Thymus (tissue), 14 donors: ENCODE data around the gene GPR107. TPM values are rescaled to one million over a fixed set of nuclear protein-coding genes. Genes with fewer than 3 reads are reported as not detected.
A peak's percentile ranks its signal among the peaks of the same experiment; 100 is the strongest.
"Not testable (repeated sequence)": the region's sequence is repeated elsewhere in the genome, so short reads cannot be mapped to it uniquely, and the experiment has no call there.

Source experiments
- DNase-seq, 9 donors: peaks; one replicate each; pipeline ENCODE4 v3.0.0-alpha.2; 2013; ENCODE audit warnings: low spot score in 9 of 9, low read depth in 6 of 9, missing footprints in 1 of 9
- H3K27ac ChIP-seq, 2 donors: one replicate each; pipeline ENCODE4 v1.5.1; 2013; ENCODE audit warnings: control low read depth in 1 of 2, low read depth in 1 of 2, low read length in 1 of 2, mild to moderate bottlenecking in 1 of 2, moderate library complexity in 1 of 2
- H3K27me3 ChIP-seq, 2 donors: one replicate each; pipeline ENCODE4 v1.5.1; 2013; ENCODE audit warnings: low read length in 1 of 2; ENCODE audit not compliant: control insufficient read depth in 2 of 2, insufficient read depth in 1 of 2
- H3K36me3 ChIP-seq, 2 donors: one replicate each; pipeline ENCODE4 v1.5.1; 2013; ENCODE audit warnings: low read length in 1 of 2, mild to moderate bottlenecking in 1 of 2, moderate library complexity in 1 of 2; ENCODE audit not compliant: control insufficient read depth in 2 of 2, insufficient read depth in 2 of 2
- H3K4me1 ChIP-seq, 2 donors: one replicate each; pipeline ENCODE4 v1.5.1; 2013; ENCODE audit warnings: low read length in 2 of 2; ENCODE audit not compliant: control insufficient read depth in 2 of 2, insufficient read depth in 2 of 2
- H3K4me3 ChIP-seq, 2 donors: one replicate each; pipeline ENCODE4 v1.5.1; 2013; ENCODE audit warnings: low read length in 2 of 2, control low read depth in 1 of 2, mild to moderate bottlenecking in 1 of 2
- H3K9me3 ChIP-seq, 2 donors: one replicate each; pipeline ENCODE4 v1.5.1; 2013; ENCODE audit warnings: low read length in 1 of 2, mild to moderate bottlenecking in 1 of 2; ENCODE audit not compliant: control insufficient read depth in 2 of 2, insufficient read depth in 1 of 2
- WGBS: extraction: QIAGEN DNeasy Blood & Tissue Kit; methylation state at CpG from one replicate; pipeline ENCODE4 v1.1.7; 2013; 5-methylcytosine and 5-hydroxymethylcytosine counted together
- long read RNA-seq, 10 donors: transcript quantifications; one replicate each; lab custom pipeline, GENCODE V29; 2026
- polyA plus RNA-seq: library from polyadenylated mRNA; stranded (reverse); fragments of 200-250 nt; gene quantifications from one replicate; pipeline ENCODE4 v1.2.3, GENCODE V29; 2013
- total RNA-seq: library from RNA; stranded (reverse); fragments of 120-200 nt; gene quantifications from one replicate; pipeline ENCODE4 v1.2.4, GENCODE V29; 2013
- donor health status: healthy.

Gene GPR107
- total RNA-seq (8.5 TPM), polyA plus RNA-seq (10.7 TPM)
- long read RNA-seq, donor 1, full-length matches to known transcripts: 2 of 2 reads
- long read RNA-seq, donor 1, partial matches to known transcripts: 0 of 2 reads
- long read RNA-seq, donor 1, other reads (novel, unspliced or antisense): 0 of 2 reads
- long read RNA-seq, donor 2: 0 reads
- long read RNA-seq, donor 3, full-length matches to known transcripts: 1 of 1 reads
- long read RNA-seq, donor 3, partial matches to known transcripts: 0 of 1 reads
- long read RNA-seq, donor 3, other reads (novel, unspliced or antisense): 0 of 1 reads
- long read RNA-seq, donor 4: 0 reads
- long read RNA-seq, donor 5, full-length matches to known transcripts: 2 of 7 reads
- long read RNA-seq, donor 5, partial matches to known transcripts: 5 of 7 reads
- long read RNA-seq, donor 5, other reads (novel, unspliced or antisense): 0 of 7 reads
- long read RNA-seq, donor 6, full-length matches to known transcripts: 2 of 7 reads
- long read RNA-seq, donor 6, partial matches to known transcripts: 5 of 7 reads
- long read RNA-seq, donor 6, other reads (novel, unspliced or antisense): 0 of 7 reads
- long read RNA-seq, donor 7, full-length matches to known transcripts: 1 of 9 reads
- long read RNA-seq, donor 7, partial matches to known transcripts: 8 of 9 reads
- long read RNA-seq, donor 7, other reads (novel, unspliced or antisense): 0 of 9 reads
- long read RNA-seq, donor 8, full-length matches to known transcripts: 2 of 2 reads
- long read RNA-seq, donor 8, partial matches to known transcripts: 0 of 2 reads
- long read RNA-seq, donor 8, other reads (novel, unspliced or antisense): 0 of 2 reads
- long read RNA-seq, donor 9, full-length matches to known transcripts: 1 of 1 reads
- long read RNA-seq, donor 9, partial matches to known transcripts: 0 of 1 reads
- long read RNA-seq, donor 9, other reads (novel, unspliced or antisense): 0 of 1 reads
- long read RNA-seq, donor 10, full-length matches to known transcripts: 1 of 1 reads
- long read RNA-seq, donor 10, partial matches to known transcripts: 0 of 1 reads
- long read RNA-seq, donor 10, other reads (novel, unspliced or antisense): 0 of 1 reads

DNA sequence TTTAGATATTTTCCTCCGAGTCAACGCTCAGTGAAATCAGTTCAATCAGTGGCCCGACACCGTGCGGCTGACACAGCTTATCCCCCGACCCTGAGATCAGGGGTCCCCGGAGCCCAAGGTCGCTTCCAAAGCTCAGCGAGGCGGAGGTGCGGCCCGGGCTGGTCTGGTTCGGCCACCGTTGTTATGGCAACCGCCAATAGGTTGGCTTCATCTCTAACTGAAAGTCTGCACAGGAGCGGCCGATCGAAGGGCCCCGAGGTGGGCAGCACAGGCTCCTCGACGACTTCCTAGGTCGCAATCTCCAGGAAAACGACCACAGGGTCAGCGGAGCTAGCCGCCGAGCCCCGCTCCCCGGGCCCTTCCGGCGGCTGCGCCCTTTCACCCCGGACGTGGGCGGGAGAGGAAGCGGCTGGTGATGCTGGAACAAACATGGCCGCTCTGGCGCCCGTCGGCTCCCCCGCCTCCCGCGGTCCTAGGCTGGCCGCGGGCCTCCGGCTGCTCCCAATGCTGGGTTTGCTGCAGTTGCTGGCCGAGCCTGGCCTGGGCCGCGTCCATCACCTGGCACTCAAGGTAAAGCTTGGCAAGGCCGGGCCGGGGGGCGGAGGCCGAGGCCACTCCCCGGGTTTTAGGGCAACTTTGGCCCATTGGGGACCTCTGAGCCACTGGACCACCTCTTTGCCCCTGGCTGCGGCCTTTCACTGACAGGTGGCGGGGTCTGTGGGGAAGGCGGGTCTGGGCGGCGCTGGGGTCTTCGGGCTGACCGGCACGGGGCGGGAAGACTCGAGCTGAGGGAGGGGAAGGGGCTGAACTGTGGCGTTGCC, at the start of gene GPR107:
Gene GPR107 (plus strand): TSS at position 403 of the 821 bp plus-strand sequence. CDS start 27 bp downstream, at position 430.
- H3K36me3 ChIP-seq: peaks cover 1 to 10% of the 10 kb centered on the region in 2 donors
- H3K27ac ChIP-seq: peak within 1 kb of the TSS; percentile 62 to 84
- H3K4me3 ChIP-seq: peak within 1 kb of the TSS; percentile 65 to 96
- no peaks in the 10 kb centered on the region for H3K9me3 ChIP-seq
- WGBS: under 1% methylated on average over 64 of the region's 64 CpGs
- no peaks in the 10 kb centered on the region for H3K27me3 ChIP-seq
- H3K4me1 ChIP-seq: peaks cover 20 to 29% of the 10 kb centered on the region in 2 donors
- peak in 4 of 9 donors; percentile 53 to 83 (median 70) for DNase-seq

DNA sequence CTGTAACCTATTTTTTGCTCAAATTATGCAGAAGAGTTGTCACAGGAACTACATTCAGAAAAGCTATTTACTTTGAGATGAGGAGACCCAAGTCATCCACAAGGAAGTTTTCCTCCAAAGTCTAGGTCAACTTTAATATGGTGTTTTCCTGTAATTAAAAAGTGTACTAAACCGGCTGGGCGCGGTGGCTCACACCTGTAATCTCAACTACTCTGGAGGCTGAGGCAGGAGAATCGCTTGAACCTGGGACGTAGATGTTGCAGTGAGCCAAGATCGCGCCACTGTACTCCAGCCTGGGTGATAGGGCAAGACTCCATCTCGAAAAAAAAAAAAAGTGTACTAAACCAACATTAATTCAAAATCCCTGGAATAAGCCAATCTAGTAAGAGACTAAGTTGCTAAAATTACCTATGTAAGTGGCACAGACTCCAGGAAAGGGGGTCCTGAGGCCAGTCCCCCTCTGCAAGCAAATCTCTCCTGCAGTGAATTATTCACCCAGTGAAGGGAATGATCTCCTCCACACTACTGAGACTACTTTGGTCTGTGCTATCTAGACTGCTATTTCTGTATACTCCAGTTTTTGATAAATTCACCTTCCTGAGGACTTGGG, 49.7 kb upstream of the GPR107 start:
- DNase-seq: no peak
- H3K9me3 ChIP-seq: no peaks in the 10 kb centered on the region
- H3K36me3 ChIP-seq: peaks cover 8 to 37% of the 10 kb centered on the region in 2 donors
- H3K27me3 ChIP-seq: no peaks in the 10 kb centered on the region
- H3K4me3 ChIP-seq: no peak overlapping the region
- H3K27ac ChIP-seq: peak overlapping the region in 1 of 2 donors; percentile 15
- 98% methylated on average over 8 of the region's 8 CpGs for WGBS
- peaks cover 0 to 10% of the 10 kb centered on the region in 2 donors for H3K4me1 ChIP-seq

DNA sequence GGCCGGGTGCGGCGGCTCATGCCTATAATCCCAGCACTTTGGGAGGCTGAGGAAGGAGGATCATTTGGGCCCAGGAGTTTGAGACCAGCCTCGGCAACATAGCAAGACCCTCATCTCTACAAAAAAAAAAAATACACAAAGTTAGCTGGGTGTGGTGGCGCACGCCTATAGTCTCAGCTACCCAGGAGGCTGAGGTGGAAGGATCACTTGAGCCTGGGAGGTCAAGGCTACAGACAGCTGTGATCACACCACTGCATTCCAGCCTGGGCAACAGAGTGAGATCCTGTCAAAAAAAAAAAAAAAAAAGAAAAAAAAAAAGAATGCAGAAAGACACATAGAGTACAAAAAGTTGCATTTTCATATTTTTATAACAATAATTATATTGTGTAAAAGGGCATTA, 46.8 kb upstream of the GPR107 start:
- Histone ChIP-seq H3K4me1 (peaks cover 0 to 16% of the 10 kb centered on the region in 2 donors), H3K27ac (peak overlapping the region; percentile 31 to 51), H3K36me3 (peaks cover 10 to 23% of the 10 kb centered on the region in 2 donors)
- DNase-seq, H3K9me3 ChIP-seq, H3K27me3 ChIP-seq, H3K4me3 ChIP-seq: not testable (repeated sequence)
- WGBS: 98% methylated on average over 6 of the region's 6 CpGs

DNA sequence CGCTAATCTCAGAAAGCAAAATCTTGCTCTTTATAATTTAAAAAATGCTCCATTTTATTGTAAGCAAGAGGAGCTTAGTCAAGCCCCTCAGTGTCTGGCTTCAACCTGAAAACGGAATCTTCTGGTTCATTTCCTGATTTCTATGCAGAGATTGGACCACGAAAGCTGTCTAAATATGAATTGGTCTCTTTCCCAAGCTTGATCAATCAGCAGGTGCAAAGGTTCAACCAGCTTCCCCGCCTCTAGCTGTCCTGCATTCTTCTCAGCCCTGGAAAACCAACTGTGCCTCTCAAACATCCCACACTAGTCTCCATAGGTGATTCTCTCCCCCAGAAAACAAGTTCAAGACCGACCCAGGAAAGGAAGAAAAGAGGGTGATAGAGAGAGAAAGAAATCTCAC, 45.2 kb upstream of the GPR107 start:
- no peak overlapping the region for H3K4me3 ChIP-seq
- peaks cover 5 to 17% of the 10 kb centered on the region in 2 donors for H3K36me3 ChIP-seq
- peak overlapping the region; percentile 53 to 56 for H3K27ac ChIP-seq
- H3K27me3 ChIP-seq: no peaks in the 10 kb centered on the region
- no peaks in the 10 kb centered on the region for H3K9me3 ChIP-seq
- WGBS: 73% methylated on average over 5 of the region's 5 CpGs
- DNase-seq: no peak
- H3K4me1 ChIP-seq: peaks cover 2 to 16% of the 10 kb centered on the region in 2 donors

DNA sequence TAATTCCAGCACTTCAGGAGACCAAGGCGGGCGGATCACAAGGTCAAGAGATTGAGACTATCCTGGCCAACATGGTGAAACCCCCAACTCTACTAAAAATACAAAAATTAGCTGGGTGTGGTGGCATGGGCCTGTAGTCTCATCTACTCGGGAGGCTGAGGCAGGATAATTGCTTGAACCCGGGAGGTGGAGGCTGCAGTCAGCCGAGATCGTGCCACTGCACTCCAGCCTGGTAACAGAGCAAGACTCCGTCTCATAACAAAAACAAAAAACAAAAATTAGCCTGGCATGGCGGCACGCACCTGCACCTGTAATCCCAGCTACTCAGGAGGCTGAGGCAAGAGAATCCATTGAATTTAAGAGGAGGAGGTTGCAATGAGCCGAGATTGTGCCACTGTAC, 44.2 kb upstream of the GPR107 start:
- H3K36me3 ChIP-seq: peaks cover 5 to 17% of the 10 kb centered on the region in 2 donors
- not testable (repeated sequence) for H3K9me3 ChIP-seq, H3K27me3 ChIP-seq, H3K4me3 ChIP-seq, DNase-seq
- peaks cover 4 to 13% of the 10 kb centered on the region in 2 donors for H3K4me1 ChIP-seq
- 97% methylated on average over 10 of the region's 10 CpGs for WGBS
- peak overlapping the region in 1 of 2 donors; percentile 65 for H3K27ac ChIP-seq

DNA sequence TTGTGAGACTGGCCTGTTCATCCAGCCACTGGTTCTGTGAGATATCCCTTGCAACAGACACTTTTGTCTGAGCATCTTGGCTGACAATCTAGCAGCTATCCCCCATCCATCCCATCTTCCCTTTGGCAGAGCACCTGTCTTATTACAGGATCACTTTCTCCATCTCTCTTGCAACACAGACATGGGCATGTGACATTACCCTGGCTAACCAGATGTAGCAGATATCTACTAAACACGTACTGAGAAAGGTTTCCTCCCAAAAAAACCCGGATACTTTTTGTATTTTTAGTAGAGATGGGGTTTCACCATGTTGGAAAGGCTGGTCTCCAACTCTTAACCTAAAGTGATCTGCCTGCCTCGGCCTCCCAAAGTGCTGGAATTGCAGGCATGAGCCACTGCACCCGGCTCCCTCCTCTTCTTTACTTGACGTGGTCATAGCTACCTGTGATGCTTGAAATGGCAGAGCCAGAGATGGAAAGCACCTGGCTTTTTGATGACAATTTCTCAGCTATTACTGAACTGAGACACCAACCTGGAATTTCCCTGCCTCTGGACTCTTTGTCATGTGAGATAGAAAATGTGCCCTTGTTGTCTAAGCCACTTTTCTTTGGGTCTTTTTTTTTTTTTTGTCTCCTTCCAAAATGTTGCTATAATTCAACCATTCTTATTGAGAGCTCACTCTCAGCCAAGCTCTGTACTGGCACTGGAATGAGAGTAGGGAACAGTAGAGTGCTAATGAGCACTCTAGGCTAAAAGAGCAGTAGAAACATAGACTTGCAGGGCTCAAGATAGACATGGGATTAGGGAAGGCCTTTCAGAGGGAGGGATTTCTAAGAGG, 43.3 kb upstream of the GPR107 start:
- peak in 1 of 9 donors; percentile 49 for DNase-seq
- H3K27me3 ChIP-seq: no peaks in the 10 kb centered on the region
- peak overlapping the region; percentile 1 to 65 for H3K27ac ChIP-seq
- WGBS: 83% methylated on average over 5 of the region's 5 CpGs
- no peaks in the 10 kb centered on the region for H3K9me3 ChIP-seq
- peaks cover 6 to 13% of the 10 kb centered on the region in 2 donors for H3K4me1 ChIP-seq
- H3K4me3 ChIP-seq: no peak overlapping the region
- H3K36me3 ChIP-seq: peaks cover 5 to 18% of the 10 kb centered on the region in 2 donors

DNA sequence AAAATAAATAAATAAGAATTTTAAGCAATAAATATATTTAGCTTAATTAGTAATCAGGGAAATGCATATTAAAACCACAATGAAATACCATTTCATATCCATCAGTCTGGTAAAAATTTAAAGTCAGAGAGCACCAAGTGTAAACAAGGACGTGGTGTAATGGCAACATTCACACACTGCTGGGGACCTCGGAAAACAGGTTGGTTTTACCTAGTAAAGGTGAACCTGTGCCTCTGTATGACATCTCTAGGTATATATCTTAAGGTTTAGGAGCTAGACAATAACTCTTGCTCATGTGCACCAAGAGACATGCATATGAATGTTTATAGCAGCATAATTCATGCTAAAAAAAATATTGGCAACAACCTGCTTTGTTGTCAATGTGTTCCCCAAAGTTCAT, 40.4 kb upstream of the GPR107 start:
- H3K27me3 ChIP-seq: no peaks in the 10 kb centered on the region
- WGBS: 93% methylated on average over 2 of the region's 2 CpGs
- peaks cover 7 to 13% of the 10 kb centered on the region in 2 donors for H3K4me1 ChIP-seq
- DNase-seq: no peak
- peaks cover 0 to 8% of the 10 kb centered on the region in 2 donors for H3K9me3 ChIP-seq
- H3K27ac ChIP-seq: no peak overlapping the region
- H3K4me3 ChIP-seq: no peak overlapping the region
- peaks cover 13 to 15% of the 10 kb centered on the region in 2 donors for H3K36me3 ChIP-seq
